Activated naive CD8-positive, alpha-beta T cell (primary cell): Measurements from ENCODE around the gene DLK2.

Source experiments
- H3K27ac Mint-ChIP-seq: one replicate; pipeline ENCODE4 v1.8.0; 2021; ENCODE audit warnings: mixed read lengths
- H3K27me3 Mint-ChIP-seq: one replicate; pipeline ENCODE4 v1.8.0; 2021; ENCODE audit warnings: mixed read lengths
- H3K36me3 Mint-ChIP-seq: one replicate; pipeline ENCODE4 v1.8.0; 2021; ENCODE audit warnings: mixed read lengths
- H3K4me1 Mint-ChIP-seq: one replicate; pipeline ENCODE4 v1.8.0; 2021; ENCODE audit warnings: low read depth, mixed read lengths
- H3K4me3 Mint-ChIP-seq: one replicate; pipeline ENCODE4 v1.8.0; 2021; ENCODE audit warnings: mild to moderate bottlenecking, mixed read lengths
- H3K9me3 Mint-ChIP-seq: one replicate; pipeline ENCODE4 v1.8.0; 2021; ENCODE audit warnings: low read depth, mixed read lengths

The DLK2 gene

GRCh38 chr6:43405354-43405753, 50.0 kb downstream of the DLK2 start:
- H3K9me3 Mint-ChIP-seq: no peaks in the 10 kb centered on the region
- H3K4me3 Mint-ChIP-seq: no peak overlapping the region
- peaks cover 3% of the 10 kb centered on the region for H3K27me3 Mint-ChIP-seq
- H3K4me1 Mint-ChIP-seq: no peaks in the 10 kb centered on the region
- peaks cover 4% of the 10 kb centered on the region for H3K36me3 Mint-ChIP-seq
- no peak overlapping the region for H3K27ac Mint-ChIP-seq

DNA sequence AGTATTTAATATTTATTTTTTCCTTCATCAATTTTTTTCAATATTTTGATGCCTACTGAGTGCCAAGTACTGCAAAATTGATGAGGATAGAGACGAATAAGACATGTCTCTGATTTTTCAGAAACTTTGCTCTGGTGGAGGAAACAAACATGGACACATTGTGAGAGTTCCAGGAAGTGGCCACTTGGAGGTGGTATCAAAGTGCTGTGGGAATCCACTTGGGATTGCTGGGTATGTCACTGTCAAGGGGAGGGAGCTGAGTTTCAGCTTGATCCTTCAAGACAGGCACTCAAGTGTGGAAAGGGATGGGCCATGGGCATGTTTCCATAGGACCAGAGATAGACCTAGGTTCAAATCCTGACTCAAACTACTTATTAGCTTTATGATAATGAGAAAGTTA, 52.5 kb downstream of the DLK2 start:
- H3K4me1 Mint-ChIP-seq: peaks cover 2% of the 10 kb centered on the region
- H3K27me3 Mint-ChIP-seq: peaks cover 3% of the 10 kb centered on the region
- H3K9me3 Mint-ChIP-seq: no peaks in the 10 kb centered on the region
- no peak overlapping the region for H3K27ac Mint-ChIP-seq
- no peak overlapping the region for H3K4me3 Mint-ChIP-seq
- peaks cover 4% of the 10 kb centered on the region for H3K36me3 Mint-ChIP-seq

- Mint-ChIP-seq H3K36me3 (peaks cover 4% of the 10 kb centered on the region), H3K4me1 (peaks cover 3% of the 10 kb centered on the region), H3K27me3 (no peaks in the 10 kb centered on the region), H3K9me3 (no peaks in the 10 kb centered on the region), H3K27ac (no peak overlapping the region), H3K4me3 (no peak overlapping the region)
Observed at GRCh38 chr6:43401730-43402129, 53.6 kb downstream of the DLK2 start.
